GM12891 (cell line): ENCODE data around the gene XXYLT1.

Source experiments
- DNase-seq: peaks from one replicate; pipeline ENCODE4 v3.0.0; 2011; ENCODE audit warnings: low spot score; ENCODE audit not compliant: insufficient read length
- FAIRE-seq: peaks from 2 replicates; lab custom pipeline; 2011; peaks lifted over from hg19 to GRCh38; lab: Jason Lieb, UNC
- PAX5 ChIP-seq: IDR thresholded peaks from 2 replicates; pipeline ENCODE4 v1.6.1; 2011; ENCODE audit warnings: low read length, moderate library complexity, mild to moderate bottlenecking; ENCODE audit not compliant: insufficient read depth, severe bottlenecking
- POLR2A ChIP-seq: IDR thresholded peaks from 2 replicates; pipeline ENCODE4 v1.6.1; 2011; ENCODE audit warnings: low read depth, low read length, control low read depth
- POLR2AphosphoS5 ChIP-seq: IDR thresholded peaks from 2 replicates; pipeline ENCODE4 v1.6.1; 2011; ENCODE audit warnings: low read depth, low read length, control low read depth
- POU2F2 ChIP-seq: IDR thresholded peaks from 2 replicates; pipeline ENCODE4 v1.6.1; 2011; ENCODE audit warnings: low read depth, mild to moderate bottlenecking, control low read depth, low read length, moderate library complexity
- SPI1 ChIP-seq: IDR thresholded peaks from 2 replicates; pipeline ENCODE4 v1.6.1; 2011; ENCODE audit warnings: low read depth, low read length, control low read depth
- TAF1 ChIP-seq: IDR thresholded peaks from 2 replicates; pipeline ENCODE4 v1.6.1; 2011; ENCODE audit warnings: low read depth, low read length, control low read depth

Gene XXYLT1

DNA sequence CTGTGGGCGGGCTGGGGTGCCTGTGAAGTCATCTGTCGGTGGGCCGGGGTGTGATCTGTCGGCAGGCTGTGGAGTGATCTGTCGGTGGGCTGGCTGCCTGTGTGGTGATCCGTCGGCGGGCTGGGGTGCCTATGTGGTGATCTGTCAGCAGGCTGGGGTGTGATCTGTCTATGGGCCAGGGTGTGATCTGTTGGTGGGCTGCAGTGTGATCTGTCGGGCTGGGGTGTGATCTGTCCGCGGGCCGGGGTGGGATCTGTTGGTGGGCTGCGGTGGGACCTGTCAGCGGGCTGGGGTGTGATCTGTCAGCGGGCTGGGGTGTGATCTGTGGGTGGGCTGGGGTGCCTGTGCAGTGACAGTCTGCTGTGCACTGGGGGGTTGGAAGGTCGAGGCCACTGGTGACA is 204.5 kb downstream of the XXYLT1 start:
- no peak for DNase-seq
- TF ChIP-seq SPI1 (no peak), PAX5 (no peak), POU2F2 (no peak), POLR2A (no peak), POLR2AphosphoS5 (no peak), TAF1 (no peak)
- no peak for FAIRE-seq

GRCh38 chr3:195065864-195066185 is 205.1 kb downstream of the XXYLT1 start:
- DNase-seq, result no peak
- no peak for TF ChIP-seq POLR2A

GRCh38 chr3:195065142-195065863 is 205.7 kb downstream of the XXYLT1 start:
- DNase-seq (no peak), FAIRE-seq (no peak)

More at GRCh38 chr3:195065864-195066185, 205.1 kb downstream of the XXYLT1 start:
- FAIRE-seq, result no peak

DNA sequence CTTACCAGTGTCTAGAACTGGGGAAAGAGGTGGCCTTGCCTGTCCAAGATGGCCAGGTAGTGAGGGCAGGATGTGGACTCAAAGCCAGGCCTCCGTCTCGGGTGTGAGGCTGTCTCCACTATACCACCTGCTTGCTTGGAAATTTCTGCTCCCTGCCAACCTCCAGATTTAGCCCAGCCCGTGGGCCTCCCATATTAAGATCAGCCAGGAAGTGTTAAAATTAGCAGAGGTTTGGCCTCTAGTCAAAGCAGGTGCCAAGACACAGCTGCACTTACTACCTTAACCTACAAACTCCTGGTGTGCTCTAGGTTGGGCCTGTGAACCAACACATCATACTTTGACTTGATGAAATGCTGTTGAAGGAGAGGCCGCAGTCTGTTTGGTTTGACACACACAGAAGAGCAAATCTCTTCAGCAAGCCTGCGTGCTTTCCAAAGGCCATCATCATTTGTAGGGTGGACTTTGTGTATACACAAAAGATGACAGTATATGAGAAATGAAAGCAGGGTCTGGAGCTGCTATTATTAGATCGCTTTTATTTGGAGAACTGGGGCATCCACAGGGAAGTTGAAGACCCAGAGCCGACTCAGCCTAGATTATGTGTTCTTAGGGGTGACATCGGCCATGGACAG is 206.5 kb downstream of the XXYLT1 start:
- TF ChIP-seq POLR2A (no peak), PAX5 (no peak), POLR2AphosphoS5 (no peak), POU2F2 (no peak), SPI1 (no peak), TAF1 (no peak)
- DNase-seq (no peak), FAIRE-seq (peak; percentile 57)

More at GRCh38 chr3:195065142-195065863, 205.7 kb downstream of the XXYLT1 start:
- TF ChIP-seq POLR2AphosphoS5, result no peak
- TF ChIP-seq TAF1, result no peak
- no peak for TF ChIP-seq POLR2A
- TF ChIP-seq SPI1, result no peak

GRCh38 chr3:195063581-195064193 is 207.3 kb downstream of the XXYLT1 start:
- TF ChIP-seq POLR2AphosphoS5 (no peak), SPI1 (peak; percentile 56)
- FAIRE-seq (peak; percentile 84), DNase-seq (no peak)

DNA sequence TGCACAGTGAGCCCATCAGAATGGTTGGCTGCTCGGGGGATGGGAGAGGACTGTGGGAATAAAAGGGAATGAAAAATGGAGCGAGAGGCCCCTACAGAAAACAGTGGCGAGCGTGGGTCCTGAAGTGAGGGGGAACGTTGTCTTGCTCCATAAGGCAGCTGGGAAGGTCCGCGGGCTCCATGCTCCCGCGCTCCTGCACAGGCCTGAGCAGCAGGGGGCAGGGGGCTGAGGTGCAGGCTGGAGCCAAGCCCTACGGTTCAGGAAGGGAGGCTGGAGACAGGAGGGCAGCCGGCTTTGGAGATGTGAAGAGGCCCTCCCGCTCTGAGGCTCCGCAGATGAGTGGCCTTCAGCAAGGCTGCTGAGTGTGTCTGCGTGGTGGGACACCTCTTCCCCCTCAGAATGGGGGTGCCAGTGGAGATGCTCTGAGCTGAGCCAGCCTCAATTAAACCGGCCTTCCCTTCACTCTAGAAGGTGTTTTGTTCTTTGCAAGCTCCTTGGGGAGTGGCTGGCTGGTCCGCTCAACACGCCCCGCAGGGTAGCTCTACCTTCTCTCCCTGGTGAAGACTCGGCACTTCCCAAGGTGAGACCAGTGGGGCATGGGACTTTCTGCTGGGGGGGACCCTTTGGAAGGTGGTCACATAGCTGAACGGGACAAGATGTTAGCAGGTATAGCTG is 208.0 kb downstream of the XXYLT1 start:
- no peak for TF ChIP-seq TAF1
- DNase-seq, result no peak
- no peak for FAIRE-seq

- no peak for FAIRE-seq
Measured at GRCh38 chr3:195061756-195062655, 209.0 kb downstream of the XXYLT1 start.

DNA sequence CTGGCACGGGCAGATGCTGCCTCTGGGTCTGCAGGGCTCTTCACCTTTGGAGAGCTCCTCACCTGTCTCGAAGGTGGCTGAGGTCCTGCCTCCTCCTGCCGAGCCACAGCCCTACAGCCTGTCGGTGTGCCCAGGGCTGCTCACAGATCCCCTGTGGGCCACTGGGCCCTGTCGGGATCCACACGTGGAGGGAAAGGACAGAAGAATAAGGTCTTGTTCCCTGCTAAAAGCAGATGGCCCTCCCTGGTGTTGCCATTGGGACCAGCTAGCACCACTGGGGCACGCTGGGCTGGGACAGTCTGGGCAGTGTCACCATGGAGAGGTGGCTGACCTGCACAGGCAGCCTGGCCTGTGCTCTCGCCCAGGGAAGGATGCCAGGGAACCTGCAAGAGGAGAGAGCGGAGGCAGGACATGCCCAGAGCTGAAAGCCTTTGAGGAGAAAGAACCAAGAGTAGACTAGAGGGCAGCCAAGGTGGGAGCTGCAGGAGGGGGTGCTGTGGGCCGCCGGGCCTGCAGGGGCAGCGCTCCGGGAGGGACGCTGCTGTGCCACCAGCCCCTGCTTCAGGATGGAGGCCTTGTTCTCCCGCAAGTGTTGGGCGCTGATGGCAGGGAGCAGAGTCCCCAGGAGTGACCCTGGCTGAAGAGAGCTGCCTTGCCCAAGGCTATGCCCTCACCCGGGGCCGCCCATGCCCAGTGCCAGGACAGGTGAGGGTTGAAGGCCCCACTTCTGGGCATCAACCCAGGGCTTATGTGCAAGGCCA is 210.2 kb downstream of the XXYLT1 start:
- FAIRE-seq, result no peak
- DNase-seq, result no peak
- no peak for TF ChIP-seq SPI1
- no peak for TF ChIP-seq POLR2AphosphoS5
- no peak for TF ChIP-seq POU2F2
- TF ChIP-seq POLR2A, result no peak
- no peak for TF ChIP-seq PAX5
- no peak for TF ChIP-seq TAF1

More at GRCh38 chr3:195061756-195062655, 209.0 kb downstream of the XXYLT1 start:
- TF ChIP-seq POLR2A (no peak), SPI1 (no peak), POU2F2 (no peak), PAX5 (no peak), POLR2AphosphoS5 (no peak), TAF1 (no peak)
- DNase-seq, result no peak

DNA sequence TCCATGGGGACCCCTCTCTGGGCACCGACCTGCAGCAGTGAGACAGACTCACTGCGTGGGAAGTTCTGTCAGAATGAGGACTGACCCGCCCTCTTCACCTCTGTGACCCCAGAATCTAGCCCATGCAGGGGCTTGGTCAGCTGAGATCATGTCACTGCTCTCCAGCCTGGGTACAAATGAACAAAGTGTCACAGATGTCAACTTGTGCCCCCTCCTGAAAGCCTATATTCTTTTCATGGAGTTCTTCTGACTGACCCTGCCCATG is 210.8 kb downstream of the XXYLT1 start:
- FAIRE-seq, result no peak

More for the DNA sequence above, 210.8 kb downstream of the XXYLT1 start:
- DNase-seq, result no peak
- TF ChIP-seq SPI1 (no peak), POLR2A (no peak), TAF1 (no peak), PAX5 (no peak), POU2F2 (no peak), POLR2AphosphoS5 (no peak)
